Fibroblast of skin of scalp (primary cell): ENCODE data around the gene PPP1R13L.

Experiments
- DNase-seq: peaks from one replicate; pipeline ENCODE4 v3.0.0-alpha.2; 2013

Gene PPP1R13L

GRCh38 chr19:45405435-45406225 is 761 bp upstream of the PPP1R13L start:
- DNase-seq = peak; percentile 95

- DNase-seq = peak; percentile 64
Measured at GRCh38 chr19:45403781-45404556, 900 bp downstream of the PPP1R13L start.

- DNase-seq = no peak
Measured at GRCh38 chr19:45403272-45403671, 1.6 kb downstream of the PPP1R13L start.

GRCh38 chr19:45402298-45403061 is 2.4 kb downstream of the PPP1R13L start:
- peak; percentile 81 for DNase-seq

- DNase-seq = no peak
Measured at GRCh38 chr19:45401815-45402214, 3.1 kb downstream of the PPP1R13L start.

- DNase-seq = no peak
Measured at GRCh38 chr19:45400192-45400591, 4.7 kb downstream of the PPP1R13L start.

GRCh38 chr19:45395821-45396617 is 8.8 kb downstream of the PPP1R13L start:
- no peak for DNase-seq

- DNase-seq = no peak
Measured at GRCh38 chr19:45391871-45392665, 12.8 kb downstream of the PPP1R13L start.

- no peak for DNase-seq
Measured at GRCh38 chr19:45391346-45391745, 13.5 kb downstream of the PPP1R13L start.

GRCh38 chr19:45385392-45386221 is 19.3 kb downstream of the PPP1R13L start:
- no peak for DNase-seq

GRCh38 chr19:45382426-45382825 is 22.4 kb downstream of the PPP1R13L start:
- no peak for DNase-seq

GRCh38 chr19:45380107-45380506 is 24.8 kb downstream of the PPP1R13L start:
- DNase-seq = no peak

GRCh38 chr19:45376045-45376724 is 28.7 kb downstream of the PPP1R13L start:
- DNase-seq = peak; percentile 100

- peak; percentile 100 for DNase-seq
Measured at GRCh38 chr19:45370410-45371204, 34.3 kb downstream of the PPP1R13L start, which contains the start of gene ERCC2. Gene ERCC2 (minus strand): TSS chr19:45370573. CDS start chr19:45370540, 33 bp downstream.

- DNase-seq = peak; percentile 14
Measured at GRCh38 chr19:45368737-45369340, 36.0 kb downstream of the PPP1R13L start.

- DNase-seq = no peak
Measured at GRCh38 chr19:45368127-45368526, 36.7 kb downstream of the PPP1R13L start.

GRCh38 chr19:45364696-45365095 is 40.2 kb downstream of the PPP1R13L start:
- DNase-seq = no peak

- no peak for DNase-seq
Measured at GRCh38 chr19:45363861-45364459, 40.9 kb downstream of the PPP1R13L start.
